Fibroblast of lung (primary cell): ENCODE results near the gene DHDDS. TPM values are rescaled to one million over a fixed set of nuclear protein-coding genes. Genes with fewer than 3 reads are reported as not detected.

Experiments used
- DNase-seq, 2 donors: peaks; one replicate each; pipeline versions ENCODE4 v3.0.0 to v3.0.0-alpha.2; 2010; ENCODE audit warnings: low read depth in 2 of 2
- H2AFZ ChIP-seq: 2 replicates; pipeline ENCODE4 v1.5.1; 2012; ENCODE audit warnings: low read length, control low read depth, inconsistent platforms
- H3K27ac ChIP-seq: 2 replicates; pipeline ENCODE4 v1.5.1; 2011; ENCODE audit warnings: low read length, control low read depth; ENCODE audit not compliant: insufficient read depth
- H3K27me3 ChIP-seq: 2 replicates; pipeline ENCODE4 v1.5.1; 2011; ENCODE audit warnings: mild to moderate bottlenecking, low read length; ENCODE audit not compliant: control insufficient read depth, insufficient read depth
- H3K36me3 ChIP-seq: 2 replicates; pipeline ENCODE4 v1.5.1; 2011; ENCODE audit warnings: low read length; ENCODE audit not compliant: control insufficient read depth, insufficient read depth
- H3K4me1 ChIP-seq: 2 replicates; pipeline ENCODE4 v1.5.1; 2011; ENCODE audit warnings: low read length; ENCODE audit not compliant: control insufficient read depth, insufficient read depth; ENCODE audit errors: extremely low read depth
- H3K4me2 ChIP-seq: 2 replicates; pipeline ENCODE4 v1.5.1; 2011; ENCODE audit warnings: low read length, control low read depth; ENCODE audit not compliant: insufficient read depth; ENCODE audit errors: extremely low read depth
- H3K4me3 ChIP-seq, 4 experiments: fragments of 200-600 bp in 1 of 4; sonication (generic) in 1 of 4; replicated peaks in 1 of 4; 2 replicates each; pipeline ENCODE4 v1.5.1; 2011 to 2016; ENCODE audit warnings: low read length in 4 of 4, low read depth in 3 of 4, mild to moderate bottlenecking in 3 of 4, control low read depth in 2 of 4, inconsistent platforms in 1 of 4, mixed read lengths in 1 of 4; ENCODE audit not compliant: insufficient read depth in 1 of 4; ENCODE audit errors: control extremely low read depth in 1 of 4
- H3K79me2 ChIP-seq: 2 replicates; pipeline ENCODE4 v1.5.1; 2012; ENCODE audit warnings: mild to moderate bottlenecking, low read length, inconsistent platforms; ENCODE audit not compliant: control insufficient read depth, insufficient read depth
- H3K9ac ChIP-seq: 2 replicates; pipeline ENCODE4 v1.5.1; 2011; ENCODE audit warnings: mild to moderate bottlenecking, low read length, control low read depth; ENCODE audit not compliant: insufficient read depth
- H3K9me3 ChIP-seq: 2 replicates; pipeline ENCODE4 v1.5.1; 2012; ENCODE audit warnings: low read depth, low read length; ENCODE audit not compliant: control insufficient read depth, insufficient read depth
- H4K20me1 ChIP-seq: 2 replicates; pipeline ENCODE4 v1.5.1; 2011; ENCODE audit warnings: low read length; ENCODE audit not compliant: control insufficient read depth, insufficient read depth; ENCODE audit errors: extremely low read depth
- CTCF ChIP-seq, 2 donors: IDR thresholded peaks in 1 of 2; conservative IDR thresholded peaks in 1 of 2; 1 replicate in 1 of 2; 2 replicates in 1 of 2; pipeline ENCODE4 v1.5.1; 2011 to 2012; ENCODE audit warnings: low read length in 2 of 2, control low read depth in 1 of 2, inconsistent platforms in 1 of 2, low read depth in 1 of 2, mild to moderate bottlenecking in 1 of 2
- EZH2 ChIP-seq: IDR thresholded peaks from 2 replicates; pipeline ENCODE4 v1.5.1; 2012; ENCODE audit warnings: low read length, control low read depth, mild to moderate bottlenecking; ENCODE audit errors: missing control alignments
- polyA plus RNA-seq, 2 donors: library from polyadenylated mRNA; depleted of rRNA in 1 of 2; stranded (reverse) in 1 of 2; unstranded in 1 of 2; fragments of >200 nt; gene quantifications; 2 replicates each; pipeline ENCODE4 v1.2.1, GENCODE V29; 2011 to 2012; ENCODE audit warnings: missing spikeins in 1 of 2
- total RNA-seq: library from RNA; depleted of rRNA; stranded (reverse); fragments of >200 nt; gene quantifications from 2 replicates; pipeline ENCODE4 v1.2.1, GENCODE V29; 2014

Gene DHDDS
- total and polyA plus RNA-seq, 2 donors (not counting 1 experiment from before 2014, with no cell fraction given) = 41.5 to 76.6 TPM

- Histone ChIP-seq H4K20me1 (no peaks in the 10 kb centered on the region), H3K4me3 (no peak overlapping the region), H3K4me2 (no peak overlapping the region), H3K9me3 (no peaks in the 10 kb centered on the region), H2AFZ (no peak overlapping the region), H3K27me3 (no peaks in the 10 kb centered on the region), H3K27ac (no peak overlapping the region), H3K36me3 (peaks cover 11% of the 10 kb centered on the region), H3K4me1 (no peaks in the 10 kb centered on the region), H3K79me2 (no peaks in the 10 kb centered on the region), H3K9ac (no peak overlapping the region)
- TF ChIP-seq EZH2 (no peak), CTCF (conservative IDR thresholded peaks at IDR 0.05 in 1 of 2, IDR thresholded peaks at IDR 0.05 in 1 of 2; ENCODE audit: low read depth in 1 of 2, low read length in 2 of 2) (no peak)
- no peak for DNase-seq
These were observed 17.7 kb downstream of the DHDDS start for GRCh38 chr1:26449868-26450267.

- H2AFZ ChIP-seq = no peak overlapping the region
- peaks cover 11% of the 10 kb centered on the region for H3K36me3 ChIP-seq
- no peak overlapping the region for H3K27ac ChIP-seq
- no peak for TF ChIP-seq CTCF (conservative IDR thresholded peaks at IDR 0.05 in 1 of 2, IDR thresholded peaks at IDR 0.05 in 1 of 2; ENCODE audit: low read depth in 1 of 2, low read length in 2 of 2)
- TF ChIP-seq EZH2 = no peak
- H3K4me1 ChIP-seq = no peaks in the 10 kb centered on the region
- H4K20me1 ChIP-seq = no peaks in the 10 kb centered on the region
- H3K79me2 ChIP-seq = no peaks in the 10 kb centered on the region
- H3K4me2 ChIP-seq = no peak overlapping the region
- no peaks in the 10 kb centered on the region for H3K27me3 ChIP-seq
- H3K9ac ChIP-seq = no peak overlapping the region
- DNase-seq = no peak
- no peaks in the 10 kb centered on the region for H3K9me3 ChIP-seq
- no peak overlapping the region for H3K4me3 ChIP-seq
These were observed 18.8 kb downstream of the DHDDS start for GRCh38 chr1:26450908-26451307.

GRCh38 chr1:26452459-26453183 lies 20.5 kb downstream of the DHDDS start:
- DNase-seq = peak in 1 of 2 donors; percentile 34
- Histone ChIP-seq H4K20me1 (no peaks in the 10 kb centered on the region), H3K27ac (no peak overlapping the region), H2AFZ (no peak overlapping the region), H3K4me3 (no peak overlapping the region), H3K36me3 (peaks cover 6% of the 10 kb centered on the region), H3K9ac (no peak overlapping the region), H3K79me2 (no peaks in the 10 kb centered on the region), H3K9me3 (no peaks in the 10 kb centered on the region), H3K4me2 (no peak overlapping the region), H3K4me1 (no peaks in the 10 kb centered on the region), H3K27me3 (no peaks in the 10 kb centered on the region)
- no peak for TF ChIP-seq EZH2
- no peak for TF ChIP-seq CTCF (conservative IDR thresholded peaks at IDR 0.05 in 1 of 2, IDR thresholded peaks at IDR 0.05 in 1 of 2; ENCODE audit: low read depth in 1 of 2, low read length in 2 of 2)
